GM12878 (cell line): ENCODE results near the gene CNTNAP2. TPM values are rescaled to one million over a fixed set of nuclear protein-coding genes. Genes with fewer than 3 reads are reported as not detected.

Experiments
- ATAC-seq: fragments of 200-7000 bp; cut with Tn5 transposase; 3 replicates; pipeline ENCODE4 v1.9.1; 2020; ENCODE audit warnings: mild to moderate bottlenecking, moderate library complexity
- BruUV-seq: library from RNA; stranded (reverse); fragments of 400-500 nt; replicated peaks from 2 replicates; lab custom pipeline; 2021; lab: Mats Ljungman, UMichigan
- CTCF ChIA-PET: fragments of 300-600 bp; sonication (Branson Sonifier 250); formaldehyde crosslinking; extraction: SDS; loops from one replicate; lab custom pipeline; 2021; ENCODE audit warnings: inconsistent platforms; lab: Yijun Ruan, JAX
- POLR2A ChIA-PET: fragments of 350-600 bp; formaldehyde crosslinking; extraction: SDS; loops from one replicate; lab custom pipeline; 2021; ENCODE audit warnings: inconsistent platforms; lab: Charles Lee
- RAD21 ChIA-PET: fragments of 300-600 bp; sonication (Branson Sonifier 250); formaldehyde crosslinking; loops from one replicate; lab custom pipeline; 2023; ENCODE audit warnings: antibody characterized with exemption; ENCODE audit not compliant: unreplicated experiment; lab: Charles Lee
- SMC1A ChIA-PET: fragments of 300-600 bp; sonication (Branson Sonifier 250); formaldehyde crosslinking; loops from one replicate; lab custom pipeline; 2023; ENCODE audit not compliant: unreplicated experiment, uncharacterized antibody; lab: Charles Lee
- DNase-seq: peaks from one replicate; pipeline ENCODE4 v3.0.0-alpha.2; 2011; ENCODE audit warnings: low read depth, low spot score
- FAIRE-seq: peaks from 3 replicates; lab custom pipeline; 2011; peaks lifted over from hg19 to GRCh38; lab: Jason Lieb, UNC
- H2AFZ ChIP-seq: 2 replicates; pipeline ENCODE4 v1.6.0; 2011; ENCODE audit warnings: low read depth, low read length, control low read depth; ENCODE audit not compliant: control insufficient read depth
- H3K27ac ChIP-seq: 2 replicates; pipeline ENCODE4 v1.5.1; 2011; ENCODE audit warnings: control low read depth; ENCODE audit not compliant: control insufficient read depth, insufficient read depth
- H3K27me3 ChIP-seq, 2 experiments: replicated peaks in 1 of 2; 2 replicates each; pipeline versions ENCODE4 v1.6.0 to v1.6.1; 2011; ENCODE audit warnings: low read length in 1 of 2; ENCODE audit not compliant: control insufficient read depth in 2 of 2, insufficient read depth in 2 of 2
- H3K36me3 ChIP-seq, 2 experiments: 2 replicates each; pipeline ENCODE4 v1.5.1; 2011; ENCODE audit warnings: low read length in 1 of 2; ENCODE audit not compliant: control insufficient read depth in 2 of 2, insufficient read depth in 2 of 2
- H3K4me1 ChIP-seq: 2 replicates; pipeline ENCODE4 v1.6.1; 2011; ENCODE audit warnings: mild to moderate bottlenecking, low read length, moderate library complexity, mixed read lengths; ENCODE audit not compliant: control insufficient read depth, insufficient read depth
- H3K4me2 ChIP-seq: 2 replicates; pipeline ENCODE4 v1.6.0; 2011; ENCODE audit warnings: control low read depth; ENCODE audit not compliant: control insufficient read depth, insufficient read depth
- H3K4me3 ChIP-seq: fragments of 200-600 bp; sonication (generic); 2 replicates; pipeline ENCODE4 v1.5.1; 2016
- H3K79me2 ChIP-seq: 2 replicates; pipeline ENCODE4 v1.6.0; 2011; ENCODE audit warnings: low read length; ENCODE audit not compliant: control insufficient read depth, insufficient read depth
- H3K9ac ChIP-seq: 2 replicates; pipeline ENCODE4 v1.8.0; 2011; ENCODE audit warnings: low read length, control low read depth, mixed read lengths; ENCODE audit not compliant: control insufficient read depth, insufficient read depth
- H3K9me3 ChIP-seq: replicated peaks from 3 replicates; pipeline ENCODE4 v1.5.1; 2011; ENCODE audit warnings: mild to moderate bottlenecking, low read length; ENCODE audit not compliant: control insufficient read depth, insufficient read depth
- H4K20me1 ChIP-seq: 2 replicates; pipeline ENCODE4 v1.6.0; 2011; ENCODE audit not compliant: control insufficient read depth, insufficient read depth
- CTCF ChIP-seq, 3 experiments: IDR thresholded peaks in 2 of 3; conservative IDR thresholded peaks in 1 of 3; 2 replicates each; pipeline ENCODE4 v1.5.1; 2011; ENCODE audit warnings: low read depth in 3 of 3, low read length in 3 of 3, mild to moderate bottlenecking in 3 of 3, control low read depth in 2 of 3, moderate library complexity in 2 of 3, inconsistent platforms in 1 of 3, mixed read lengths in 1 of 3; ENCODE audit not compliant: control insufficient read depth in 2 of 3, insufficient read depth in 1 of 3; ENCODE audit errors: extremely low read depth in 1 of 3
- LARP7 ChIP-seq: fragments of 450-650 bp; IDR thresholded peaks from 2 replicates; pipeline ENCODE4 v1.6.1; 2017; ENCODE audit warnings: mild to moderate bottlenecking
- MAX ChIP-seq: IDR thresholded peaks from 2 replicates; pipeline ENCODE4 v1.6.1; 2012; ENCODE audit warnings: low read depth, low read length, improper control_type of control experiment
- MXI1 ChIP-seq: fragments of 150-350 bp; IDR thresholded peaks from 2 replicates; pipeline ENCODE4 v1.6.1; 2011; ENCODE audit warnings: low read depth, mild to moderate bottlenecking, inconsistent platforms, low read length, improper control_type of control experiment
- MYB ChIP-seq: fragments of 150-350 bp; IDR thresholded peaks from 2 replicates; pipeline ENCODE4 v1.6.1; 2014; ENCODE audit warnings: mild to moderate bottlenecking, low read depth, low read length, borderline replicate concordance
- PAX8 ChIP-seq: fragments of 450-650 bp; IDR thresholded peaks from 2 replicates; pipeline ENCODE4 v1.6.1; 2017; ENCODE audit warnings: mild to moderate bottlenecking, moderate library complexity
- RBBP5 ChIP-seq: fragments of 200-600 bp; sonication (generic); conservative IDR thresholded peaks from 2 replicates; pipeline ENCODE4 v1.6.1; 2016
- RELA ChIP-seq: fragments of 450-650 bp; IDR thresholded peaks from 2 replicates; pipeline ENCODE4 v1.8.0; 2014; ENCODE audit warnings: borderline replicate concordance; ENCODE audit not compliant: partially characterized antibody
- SIN3A ChIP-seq: IDR thresholded peaks from 2 replicates; pipeline ENCODE4 v1.6.1; 2012; ENCODE audit warnings: low read depth, low read length, improper control_type of control experiment
- SREBF1 ChIP-seq: IDR thresholded peaks from 2 replicates; pipeline ENCODE4 v1.6.1; 2012; ENCODE audit warnings: mild to moderate bottlenecking, low read length
- YY1 ChIP-seq: IDR thresholded peaks from 2 replicates; pipeline ENCODE4 v1.6.1; 2011; ENCODE audit warnings: low read depth, mild to moderate bottlenecking, low read length
- ZBED1 ChIP-seq: IDR thresholded peaks from 2 replicates; pipeline ENCODE4 v1.6.1; 2016; ENCODE audit warnings: borderline replicate concordance
- WGBS: methylation state at CpG from one replicate; pipeline ENCODE4 v1.1.6; 2016; ENCODE audit warnings: low lambda C conversion rate; ENCODE audit not compliant: insufficient replicate concordance, insufficient coverage; ENCODE audit errors: missing lambda C conversion rate; 5-methylcytosine and 5-hydroxymethylcytosine counted together
- in situ Hi-C: fragments of 300-500 bp; cut with MboI; formaldehyde crosslinking; loops from 9 replicates; pipeline ENCODE4 v1.14.3; 2018; ENCODE audit warnings: mixed read lengths
- intact Hi-C: fragments of 100-400 bp; cut with micrococcal nuclease; formaldehyde crosslinking; loops from one replicate; pipeline ENCODE4 v1.14.2; 2022; ENCODE audit not compliant: unreplicated experiment
- polyA plus RNA-seq, 11 experiments: library from polyadenylated mRNA; depleted of rRNA in 4 of 11; unstranded in 6 of 11; stranded (reverse) in 5 of 11; fragments of >200 nt; fragmentation: Nextera tagmentation in 4 of 11; fragmentation: Illumina TruSeq in 1 of 11; extraction: Ambion mirVana in 4 of 11; extraction: Trizol in 1 of 11; gene quantifications; 1 replicate in 1 of 11; 2 replicates in 10 of 11; pipeline versions ENCODE4 v1.2.1 to v1.2.3, GENCODE V29; 2011 to 2016; ENCODE audit warnings: inconsistent platforms in 2 of 11, missing spikeins in 2 of 11, low read depth in 1 of 11
- total RNA-seq, 4 experiments: library from RNA; depleted of rRNA in 3 of 4; stranded (reverse); fragments of >200 nt in 3 of 4; fragmentation: Illumina TruSeq in 1 of 4; extraction: Trizol in 1 of 4; gene quantifications; 2 replicates each; pipeline versions ENCODE4 v1.2.1 to v1.2.3, GENCODE V29; 2013 to 2021
- TF ChIP-seq, protein P1 (sequence below): fragments of 450-650 bp; IDR thresholded peaks from 2 replicates; pipeline ENCODE4 v1.6.1; 2017; ENCODE audit warnings: antibody characterized with exemption, mild to moderate bottlenecking, moderate library complexity
- TF ChIP-seq, protein P2 (sequence below): IDR thresholded peaks from 2 replicates; pipeline ENCODE4 v1.6.1; 2011; ENCODE audit warnings: borderline replicate concordance, low read depth, mild to moderate bottlenecking, moderate library complexity, mixed read lengths, low read length; ENCODE audit not compliant: insufficient read depth; ENCODE audit errors: extremely low read length
- TF ChIP-seq, protein P3 (sequence below): fragments of 150-350 bp; IDR thresholded peaks from 2 replicates; pipeline ENCODE4 v1.6.1; 2016; ENCODE audit warnings: low read depth, low read length

CNTNAP2 gene
- total and polyA plus RNA-seq, 10 of the 15 experiments (the other 5 are each of a cell fraction or from before 2014, with no cell fraction given): 0.03 to 0.08 (median 0.03) TPM; not detected in 7

GRCh38 chr7:146542101-146542500, 425.5 kb downstream of the CNTNAP2 start (continued):
- TF ChIP-seq, protein P1, sequence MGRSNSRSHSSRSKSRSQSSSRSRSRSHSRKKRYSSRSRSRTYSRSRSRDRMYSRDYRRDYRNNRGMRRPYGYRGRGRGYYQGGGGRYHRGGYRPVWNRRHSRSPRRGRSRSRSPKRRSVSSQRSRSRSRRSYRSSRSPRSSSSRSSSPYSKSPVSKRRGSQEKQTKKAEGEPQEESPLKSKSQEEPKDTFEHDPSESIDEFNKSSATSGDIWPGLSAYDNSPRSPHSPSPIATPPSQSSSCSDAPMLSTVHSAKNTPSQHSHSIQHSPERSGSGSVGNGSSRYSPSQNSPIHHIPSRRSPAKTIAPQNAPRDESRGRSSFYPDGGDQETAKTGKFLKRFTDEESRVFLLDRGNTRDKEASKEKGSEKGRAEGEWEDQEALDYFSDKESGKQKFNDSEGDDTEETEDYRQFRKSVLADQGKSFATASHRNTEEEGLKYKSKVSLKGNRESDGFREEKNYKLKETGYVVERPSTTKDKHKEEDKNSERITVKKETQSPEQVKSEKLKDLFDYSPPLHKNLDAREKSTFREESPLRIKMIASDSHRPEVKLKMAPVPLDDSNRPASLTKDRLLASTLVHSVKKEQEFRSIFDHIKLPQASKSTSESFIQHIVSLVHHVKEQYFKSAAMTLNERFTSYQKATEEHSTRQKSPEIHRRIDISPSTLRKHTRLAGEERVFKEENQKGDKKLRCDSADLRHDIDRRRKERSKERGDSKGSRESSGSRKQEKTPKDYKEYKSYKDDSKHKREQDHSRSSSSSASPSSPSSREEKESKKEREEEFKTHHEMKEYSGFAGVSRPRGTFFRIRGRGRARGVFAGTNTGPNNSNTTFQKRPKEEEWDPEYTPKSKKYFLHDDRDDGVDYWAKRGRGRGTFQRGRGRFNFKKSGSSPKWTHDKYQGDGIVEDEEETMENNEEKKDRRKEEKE: no peak
- no peak for TF ChIP-seq MAX
- TF ChIP-seq YY1: no peak
- no peak for TF ChIP-seq CTCF (IDR thresholded peaks at IDR 0.05 in 2 of 3, conservative IDR thresholded peaks at IDR 0.05 in 1 of 3; ENCODE audit: control insufficient read depth in 2 of 3, extremely low read depth in 1 of 3, insufficient read depth in 1 of 3, low read depth in 3 of 3, low read length in 3 of 3)
- TF ChIP-seq RBBP5: no peak
- TF ChIP-seq, protein P2, sequence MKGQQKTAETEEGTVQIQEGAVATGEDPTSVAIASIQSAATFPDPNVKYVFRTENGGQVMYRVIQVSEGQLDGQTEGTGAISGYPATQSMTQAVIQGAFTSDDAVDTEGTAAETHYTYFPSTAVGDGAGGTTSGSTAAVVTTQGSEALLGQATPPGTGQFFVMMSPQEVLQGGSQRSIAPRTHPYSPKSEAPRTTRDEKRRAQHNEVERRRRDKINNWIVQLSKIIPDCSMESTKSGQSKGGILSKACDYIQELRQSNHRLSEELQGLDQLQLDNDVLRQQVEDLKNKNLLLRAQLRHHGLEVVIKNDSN: no peak
- TF ChIP-seq, all 136 proteins: peak for 0

GRCh38 chr7:146544748-146545147, 428.1 kb downstream of the CNTNAP2 start:
- FAIRE-seq: no peak
- CTCF ChIA-PET: no interaction called here
- WGBS: 28% methylated on average over 2 of the region's 2 CpGs
- no peak for TF ChIP-seq SIN3A
- TF ChIP-seq, protein P3, sequence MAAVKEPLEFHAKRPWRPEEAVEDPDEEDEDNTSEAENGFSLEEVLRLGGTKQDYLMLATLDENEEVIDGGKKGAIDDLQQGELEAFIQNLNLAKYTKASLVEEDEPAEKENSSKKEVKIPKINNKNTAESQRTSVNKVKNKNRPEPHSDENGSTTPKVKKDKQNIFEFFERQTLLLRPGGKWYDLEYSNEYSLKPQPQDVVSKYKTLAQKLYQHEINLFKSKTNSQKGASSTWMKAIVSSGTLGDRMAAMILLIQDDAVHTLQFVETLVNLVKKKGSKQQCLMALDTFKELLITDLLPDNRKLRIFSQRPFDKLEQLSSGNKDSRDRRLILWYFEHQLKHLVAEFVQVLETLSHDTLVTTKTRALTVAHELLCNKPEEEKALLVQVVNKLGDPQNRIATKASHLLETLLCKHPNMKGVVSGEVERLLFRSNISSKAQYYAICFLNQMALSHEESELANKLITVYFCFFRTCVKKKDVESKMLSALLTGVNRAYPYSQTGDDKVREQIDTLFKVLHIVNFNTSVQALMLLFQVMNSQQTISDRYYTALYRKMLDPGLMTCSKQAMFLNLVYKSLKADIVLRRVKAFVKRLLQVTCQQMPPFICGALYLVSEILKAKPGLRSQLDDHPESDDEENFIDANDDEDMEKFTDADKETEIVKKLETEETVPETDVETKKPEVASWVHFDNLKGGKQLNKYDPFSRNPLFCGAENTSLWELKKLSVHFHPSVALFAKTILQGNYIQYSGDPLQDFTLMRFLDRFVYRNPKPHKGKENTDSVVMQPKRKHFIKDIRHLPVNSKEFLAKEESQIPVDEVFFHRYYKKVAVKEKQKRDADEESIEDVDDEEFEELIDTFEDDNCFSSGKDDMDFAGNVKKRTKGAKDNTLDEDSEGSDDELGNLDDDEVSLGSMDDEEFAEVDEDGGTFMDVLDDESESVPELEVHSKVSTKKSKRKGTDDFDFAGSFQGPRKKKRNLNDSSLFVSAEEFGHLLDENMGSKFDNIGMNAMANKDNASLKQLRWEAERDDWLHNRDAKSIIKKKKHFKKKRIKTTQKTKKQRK: no peak
- no peak for TF ChIP-seq MXI1
- TF ChIP-seq RELA: no peak
- TF ChIP-seq ZBED1: no peak
- TF ChIP-seq MYB: no peak
- no peak for TF ChIP-seq PAX8
- TF ChIP-seq SREBF1: no peak
- TF ChIP-seq LARP7: no peak

More at GRCh38 chr7:146544748-146545147, 428.1 kb downstream of the CNTNAP2 start:
- POLR2A ChIA-PET: no interaction called here
- no peak overlapping the region for H3K4me3 ChIP-seq
- RAD21 ChIA-PET: no interaction called here
- SMC1A ChIA-PET: no interaction called here
- no peak overlapping the region for H2AFZ ChIP-seq
- H4K20me1 ChIP-seq: no peaks in the 10 kb centered on the region
- ATAC-seq: no peak
- no peaks in the 10 kb centered on the region for H3K9me3 ChIP-seq
- intact Hi-C loops: no loop called here
- no peak for DNase-seq
- BruUV-seq: no TSS peak
- in situ Hi-C loops: no loop called here
- no peaks in the 10 kb centered on the region for H3K79me2 ChIP-seq
- H3K27ac ChIP-seq: no peak overlapping the region
- no peak overlapping the region for H3K9ac ChIP-seq
- H3K4me1 ChIP-seq: no peaks in the 10 kb centered on the region
- no peak overlapping the region for H3K4me2 ChIP-seq
- no peaks in the 10 kb centered on the region for H3K36me3 ChIP-seq
- no peaks in the 10 kb centered on the region for H3K27me3 ChIP-seq
